ENCODE results near the gene ESRP2.

ESRP2 gene

DNA sequence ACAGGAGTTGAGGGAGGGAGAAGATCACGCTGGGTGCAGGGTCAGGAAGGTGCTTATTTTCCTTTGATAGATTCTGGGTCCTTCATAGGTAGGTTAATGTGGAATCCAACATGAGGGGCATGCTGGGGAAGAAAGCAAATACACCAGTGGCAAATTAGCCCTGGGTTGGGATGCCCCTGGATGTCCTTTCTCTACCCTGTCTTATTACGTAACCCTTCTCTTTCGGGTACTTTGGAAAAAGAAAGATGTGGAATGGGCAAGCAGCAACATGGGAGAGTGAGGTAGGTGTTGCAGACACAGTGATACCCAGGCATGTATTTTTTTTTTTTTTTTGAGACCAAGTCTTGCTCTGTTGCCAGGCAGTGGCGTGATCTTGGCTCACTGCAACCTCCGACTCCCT is 37.5 kb upstream of the ESRP2 start:
- no peak overlapping the region for H3K4me3 ChIP-seq (ENCODE audit: low read depth, low read length)
- DNase-seq (ENCODE audit: low read depth, low spot score) = no peak
- TF ChIP-seq, protein P1, sequence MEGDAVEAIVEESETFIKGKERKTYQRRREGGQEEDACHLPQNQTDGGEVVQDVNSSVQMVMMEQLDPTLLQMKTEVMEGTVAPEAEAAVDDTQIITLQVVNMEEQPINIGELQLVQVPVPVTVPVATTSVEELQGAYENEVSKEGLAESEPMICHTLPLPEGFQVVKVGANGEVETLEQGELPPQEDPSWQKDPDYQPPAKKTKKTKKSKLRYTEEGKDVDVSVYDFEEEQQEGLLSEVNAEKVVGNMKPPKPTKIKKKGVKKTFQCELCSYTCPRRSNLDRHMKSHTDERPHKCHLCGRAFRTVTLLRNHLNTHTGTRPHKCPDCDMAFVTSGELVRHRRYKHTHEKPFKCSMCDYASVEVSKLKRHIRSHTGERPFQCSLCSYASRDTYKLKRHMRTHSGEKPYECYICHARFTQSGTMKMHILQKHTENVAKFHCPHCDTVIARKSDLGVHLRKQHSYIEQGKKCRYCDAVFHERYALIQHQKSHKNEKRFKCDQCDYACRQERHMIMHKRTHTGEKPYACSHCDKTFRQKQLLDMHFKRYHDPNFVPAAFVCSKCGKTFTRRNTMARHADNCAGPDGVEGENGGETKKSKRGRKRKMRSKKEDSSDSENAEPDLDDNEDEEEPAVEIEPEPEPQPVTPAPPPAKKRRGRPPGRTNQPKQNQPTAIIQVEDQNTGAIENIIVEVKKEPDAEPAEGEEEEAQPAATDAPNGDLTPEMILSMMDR (IDR thresholded peaks at IDR 0.05; ENCODE audit: low read depth, low read length) = no peak
- in situ Hi-C loops (cut with HindIII; ENCODE audit: low sequenced_read_pairs) = no loop called here

DNA sequence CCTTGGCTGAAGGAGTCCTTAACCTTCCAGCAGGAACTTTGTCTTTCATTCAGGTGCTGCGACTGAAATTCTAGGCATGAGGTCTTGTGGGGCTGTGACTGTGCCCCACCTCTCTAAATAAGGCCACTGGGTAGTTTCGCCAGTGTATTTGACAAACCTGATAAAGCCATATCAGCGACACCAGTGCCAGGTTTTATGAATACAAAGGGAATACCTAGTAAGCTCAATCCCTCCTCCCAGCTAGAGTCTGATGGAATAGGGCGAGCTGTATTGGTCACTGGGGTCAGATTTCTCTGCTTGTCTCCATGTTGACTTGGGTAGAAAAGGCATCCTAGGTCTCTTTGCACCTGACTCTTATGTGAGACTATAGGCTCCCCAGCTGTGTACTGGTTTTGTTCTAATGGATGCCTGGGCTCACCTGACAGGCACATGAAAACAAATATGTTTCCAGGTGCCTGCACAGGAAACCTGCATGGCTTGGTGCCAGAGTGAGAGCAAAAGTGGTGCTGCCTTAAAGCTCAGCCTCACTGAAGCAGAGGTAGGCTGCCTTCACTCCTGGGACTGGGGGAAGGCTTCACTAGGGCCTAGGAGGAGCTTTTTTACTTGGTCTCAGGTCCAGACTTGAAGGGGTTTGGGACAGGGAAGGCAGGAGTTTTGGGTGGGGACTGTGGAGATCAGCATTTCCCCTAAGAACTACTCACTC is 36.7 kb upstream of the ESRP2 start:
- TF ChIP-seq, protein P1 (IDR thresholded peaks at IDR 0.05; ENCODE audit: low read depth, low read length) = no peak
- no peak for DNase-seq (ENCODE audit: low read depth, low spot score)
- in situ Hi-C loops (cut with HindIII; ENCODE audit: low sequenced_read_pairs) = no loop called here
- H3K4me3 ChIP-seq (ENCODE audit: low read depth, low read length) = no peak overlapping the region

DNA sequence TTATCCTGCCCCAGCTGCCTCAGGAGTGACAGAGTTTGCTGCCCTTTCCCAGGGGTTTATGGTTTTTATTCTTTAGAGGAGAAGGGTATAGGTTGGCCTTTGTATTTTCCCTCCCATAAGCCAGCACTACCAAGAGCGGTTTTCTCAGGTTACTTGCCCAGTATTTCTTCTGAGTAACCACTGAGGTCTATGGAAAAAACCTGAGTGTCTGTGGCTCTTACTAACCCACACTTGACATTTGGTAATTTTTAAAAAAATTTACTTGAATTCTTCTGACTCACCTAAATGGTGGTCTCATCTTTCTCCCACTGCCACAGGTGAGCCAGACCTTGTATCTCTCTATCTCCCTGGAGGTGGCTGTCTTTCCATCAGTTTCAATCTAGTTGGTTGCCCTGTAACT is 34.4 kb upstream of the ESRP2 start:
- in situ Hi-C loops (cut with HindIII; ENCODE audit: low sequenced_read_pairs) = no loop called here
- DNase-seq (ENCODE audit: low read depth, low spot score) = no peak
- TF ChIP-seq, protein P1 (IDR thresholded peaks at IDR 0.05; ENCODE audit: low read depth, low read length) = no peak
- no peak overlapping the region for H3K4me3 ChIP-seq (ENCODE audit: low read depth, low read length)

DNA sequence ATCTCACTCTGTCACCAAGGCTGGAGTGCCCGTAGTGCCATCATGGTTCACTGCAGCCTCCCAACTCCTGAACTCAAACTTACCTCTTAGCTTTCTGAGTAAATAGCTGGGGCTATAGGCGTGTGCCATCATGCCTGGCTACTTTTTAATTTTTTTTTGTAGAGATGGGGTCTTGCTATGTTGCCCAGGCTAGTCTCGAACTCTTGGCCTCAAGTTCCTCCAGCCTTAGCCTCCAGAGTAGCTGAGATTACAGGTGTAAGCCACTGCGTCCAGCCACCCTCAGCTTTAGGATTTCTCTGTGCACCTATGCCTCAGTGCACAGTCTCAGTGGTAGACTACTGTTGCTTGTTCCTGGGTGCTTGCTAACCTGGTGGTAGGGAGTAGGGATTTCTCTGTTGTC is 33.9 kb upstream of the ESRP2 start:
- H3K4me3 ChIP-seq (ENCODE audit: low read depth, low read length) = no peak overlapping the region
- in situ Hi-C loops (cut with HindIII; ENCODE audit: low sequenced_read_pairs) = no loop called here
- no peak for DNase-seq (ENCODE audit: low read depth, low spot score)
- TF ChIP-seq, protein P1 (IDR thresholded peaks at IDR 0.05; ENCODE audit: low read depth, low read length) = no peak

DNA sequence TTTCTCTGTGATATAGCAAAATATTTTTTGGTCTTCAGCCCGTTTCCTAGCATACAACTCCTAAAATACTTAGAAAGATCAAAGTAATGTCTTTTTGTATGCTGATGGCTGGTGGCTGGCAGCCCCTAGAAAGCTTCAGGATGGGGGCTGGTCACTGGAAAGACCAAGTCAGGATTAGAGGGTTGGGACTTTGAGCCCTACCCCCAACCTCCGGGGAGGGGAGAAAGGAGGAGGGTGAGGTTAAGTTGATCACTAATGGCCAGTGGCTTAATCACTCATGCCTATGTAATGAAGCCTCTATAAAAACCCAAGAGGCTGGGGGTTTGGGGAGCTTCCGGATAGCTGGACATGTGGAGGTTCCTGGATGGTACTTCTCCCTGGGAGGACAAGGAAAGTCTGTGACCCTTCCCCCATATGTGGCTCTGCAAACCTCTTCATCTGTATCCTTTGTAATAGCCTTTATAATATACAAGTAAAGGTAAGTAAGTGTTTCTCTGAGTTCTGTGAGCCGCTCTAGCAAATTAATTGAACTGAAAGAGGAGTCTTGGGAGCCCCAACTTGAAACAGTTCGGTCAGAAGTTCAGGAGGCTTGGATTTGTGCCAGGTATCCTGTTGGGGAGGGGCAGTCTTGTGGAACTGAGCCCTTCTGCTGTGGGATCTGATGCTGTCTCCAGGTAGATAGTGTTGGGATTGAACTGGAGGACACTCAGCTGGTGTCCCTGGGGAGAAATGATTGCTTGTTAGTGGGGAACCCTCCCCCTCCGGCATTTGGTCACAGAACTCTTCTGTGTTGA is 31.9 kb upstream of the ESRP2 start:
- no peak for DNase-seq (ENCODE audit: low read depth, low spot score)
- H3K4me3 ChIP-seq (ENCODE audit: low read depth, low read length) = no peak overlapping the region
- in situ Hi-C loops (cut with HindIII; ENCODE audit: low sequenced_read_pairs) = no loop called here
- TF ChIP-seq, protein P1 (IDR thresholded peaks at IDR 0.05; ENCODE audit: low read depth, low read length) = no peak

DNA sequence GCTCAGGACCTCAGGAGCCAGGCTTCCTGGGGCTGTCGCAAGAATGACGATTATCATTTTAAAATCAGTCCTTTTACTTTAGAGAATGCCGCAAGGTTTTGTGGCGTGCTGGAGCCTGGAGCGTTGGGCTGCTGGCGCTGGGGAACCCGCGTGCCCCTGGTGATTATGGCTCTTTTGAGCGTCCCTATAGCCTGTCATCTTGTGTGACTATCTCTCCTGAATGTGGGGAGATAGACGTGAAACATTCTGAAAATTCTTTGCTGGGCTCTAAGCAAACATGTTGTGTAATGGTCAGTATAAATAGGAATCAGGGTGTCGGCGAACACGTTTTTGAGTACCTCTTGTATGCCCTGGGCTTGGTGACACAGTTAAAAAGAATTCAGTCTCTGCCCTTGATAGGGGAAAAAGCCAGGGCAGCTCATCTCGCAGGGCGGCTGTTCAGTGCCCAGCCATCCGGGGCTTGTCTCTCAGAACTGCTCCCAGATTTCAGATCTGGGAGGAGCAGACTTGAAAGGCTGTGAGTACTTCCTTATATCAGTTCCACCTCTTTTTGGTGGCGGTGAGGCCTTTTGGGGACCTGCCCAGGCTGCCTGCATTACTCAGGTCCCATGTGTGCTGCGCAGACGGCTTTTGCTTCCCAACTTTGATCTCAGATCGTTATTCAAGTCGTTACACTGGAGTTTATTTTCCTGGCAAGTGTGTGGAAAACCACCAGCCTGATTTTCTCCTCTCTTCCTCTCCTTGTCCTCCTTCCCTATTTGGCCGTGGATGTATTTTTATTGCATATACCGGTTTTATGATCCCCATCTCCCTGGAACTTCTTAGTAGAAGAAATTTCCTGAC is 29.4 kb upstream of the ESRP2 start:
- peak; percentile 52 for DNase-seq (ENCODE audit: low read depth, low spot score)
- in situ Hi-C loops (cut with HindIII; ENCODE audit: low sequenced_read_pairs) = no loop called here
- H3K4me3 ChIP-seq (ENCODE audit: low read depth, low read length) = peak overlapping the region; percentile 81
- TF ChIP-seq, protein P1 (IDR thresholded peaks at IDR 0.05; ENCODE audit: low read depth, low read length) = no peak

Data from astrocyte of the spinal cord (primary cell).